ENCODE measurements around the gene TSEN34.
"Not testable (repeated sequence)": the region's sequence is repeated elsewhere in the genome, so short reads cannot be mapped to it uniquely, and the experiment has no call there.

TSEN34 gene

DNA sequence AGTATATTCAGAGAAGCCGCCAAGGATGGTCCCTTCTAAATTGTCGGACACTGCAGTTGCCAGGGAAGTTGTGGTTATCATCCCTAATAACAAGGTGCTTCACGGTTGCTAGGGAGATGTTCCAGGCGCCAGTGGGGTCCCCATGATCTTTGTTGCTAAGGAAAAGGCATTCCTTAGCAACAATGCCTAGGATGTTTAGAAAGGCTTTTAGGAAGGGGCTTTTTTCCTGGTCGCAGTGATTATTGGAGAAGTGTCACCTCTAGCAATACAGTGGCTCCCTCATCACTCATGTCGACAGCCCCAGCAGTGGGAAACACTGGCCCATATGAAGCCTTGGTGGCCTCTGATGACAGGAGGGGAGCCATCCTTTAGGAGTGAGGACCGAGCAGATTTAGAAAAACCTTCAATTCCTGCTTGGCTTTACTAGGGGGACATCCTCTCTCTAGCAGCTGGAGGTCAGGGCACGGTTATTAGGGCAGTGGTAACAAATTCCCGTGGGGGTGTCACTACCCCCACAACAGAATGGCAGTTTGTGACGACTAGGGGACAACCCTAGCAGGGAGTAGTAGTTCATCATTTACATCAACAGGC, 11.8 kb upstream of the TSEN34 start:
- H3K4me3 ChIP-seq (ENCODE audit: low read length) = no peak overlapping the region
- DNase-seq (ENCODE audit: low read depth) = no peak
- TF ChIP-seq, protein P1, sequence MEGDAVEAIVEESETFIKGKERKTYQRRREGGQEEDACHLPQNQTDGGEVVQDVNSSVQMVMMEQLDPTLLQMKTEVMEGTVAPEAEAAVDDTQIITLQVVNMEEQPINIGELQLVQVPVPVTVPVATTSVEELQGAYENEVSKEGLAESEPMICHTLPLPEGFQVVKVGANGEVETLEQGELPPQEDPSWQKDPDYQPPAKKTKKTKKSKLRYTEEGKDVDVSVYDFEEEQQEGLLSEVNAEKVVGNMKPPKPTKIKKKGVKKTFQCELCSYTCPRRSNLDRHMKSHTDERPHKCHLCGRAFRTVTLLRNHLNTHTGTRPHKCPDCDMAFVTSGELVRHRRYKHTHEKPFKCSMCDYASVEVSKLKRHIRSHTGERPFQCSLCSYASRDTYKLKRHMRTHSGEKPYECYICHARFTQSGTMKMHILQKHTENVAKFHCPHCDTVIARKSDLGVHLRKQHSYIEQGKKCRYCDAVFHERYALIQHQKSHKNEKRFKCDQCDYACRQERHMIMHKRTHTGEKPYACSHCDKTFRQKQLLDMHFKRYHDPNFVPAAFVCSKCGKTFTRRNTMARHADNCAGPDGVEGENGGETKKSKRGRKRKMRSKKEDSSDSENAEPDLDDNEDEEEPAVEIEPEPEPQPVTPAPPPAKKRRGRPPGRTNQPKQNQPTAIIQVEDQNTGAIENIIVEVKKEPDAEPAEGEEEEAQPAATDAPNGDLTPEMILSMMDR (IDR thresholded peaks at IDR 0.05; ENCODE audit: insufficient read depth, low read depth, low read length, missing control alignments) = no peak

DNA sequence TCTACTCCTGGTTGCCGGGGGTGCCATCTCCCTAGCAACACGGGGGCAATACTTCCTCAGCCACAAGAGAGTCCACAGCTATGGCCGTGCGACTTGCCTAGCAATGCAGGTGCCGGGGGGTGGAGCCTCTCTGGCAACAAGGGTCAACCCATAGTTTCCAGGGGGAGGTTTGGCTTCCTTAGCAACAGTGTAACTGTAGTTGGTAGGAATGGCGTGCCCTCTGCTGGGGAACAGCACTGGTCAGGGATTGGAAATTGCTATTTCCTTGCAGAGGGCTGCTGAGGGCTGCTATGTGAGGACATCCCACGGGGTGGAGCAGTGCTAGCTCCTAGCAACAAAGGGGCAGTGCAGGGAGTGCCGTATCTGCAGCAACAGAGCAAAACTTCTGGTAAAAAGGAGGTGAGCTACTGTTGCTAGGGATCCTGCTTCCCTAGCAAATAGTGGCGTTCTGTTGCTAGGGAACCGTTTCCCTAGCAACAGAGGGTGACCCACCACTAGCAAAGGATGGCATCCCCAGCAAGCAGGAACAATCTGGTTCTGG, 11.1 kb upstream of the TSEN34 start:
- no peak overlapping the region for H3K4me3 ChIP-seq (ENCODE audit: low read length)
- DNase-seq (ENCODE audit: low read depth) = peak; percentile 63
- TF ChIP-seq, protein P1 (IDR thresholded peaks at IDR 0.05; ENCODE audit: insufficient read depth, low read depth, low read length, missing control alignments) = peak; percentile 47

DNA sequence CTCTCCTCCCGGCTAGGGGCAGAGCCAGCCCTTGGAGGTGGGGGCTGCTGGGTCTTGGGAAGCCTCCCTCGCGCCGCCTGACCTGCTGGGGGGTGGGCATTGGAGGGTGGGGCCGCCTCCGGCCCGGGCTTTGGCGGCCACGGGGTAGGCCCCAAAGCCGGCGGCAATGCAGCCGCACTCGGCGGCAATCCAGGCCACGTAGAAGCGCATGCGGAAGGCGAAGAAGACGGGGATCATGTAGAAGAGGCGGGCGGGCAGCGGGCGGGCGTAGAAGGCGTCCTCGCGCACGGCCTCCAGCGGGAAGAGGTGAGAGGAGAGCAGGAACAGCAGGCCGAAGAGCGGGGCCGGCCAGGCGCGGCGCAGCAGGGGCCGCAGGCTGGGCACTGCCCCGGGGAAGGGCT, 10.4 kb upstream of the TSEN34 start:
- DNase-seq (ENCODE audit: low read depth) = no peak
- H3K4me3 ChIP-seq (ENCODE audit: low read length) = no peak overlapping the region
- TF ChIP-seq, protein P1 (IDR thresholded peaks at IDR 0.05; ENCODE audit: insufficient read depth, low read depth, low read length, missing control alignments) = no peak

DNA sequence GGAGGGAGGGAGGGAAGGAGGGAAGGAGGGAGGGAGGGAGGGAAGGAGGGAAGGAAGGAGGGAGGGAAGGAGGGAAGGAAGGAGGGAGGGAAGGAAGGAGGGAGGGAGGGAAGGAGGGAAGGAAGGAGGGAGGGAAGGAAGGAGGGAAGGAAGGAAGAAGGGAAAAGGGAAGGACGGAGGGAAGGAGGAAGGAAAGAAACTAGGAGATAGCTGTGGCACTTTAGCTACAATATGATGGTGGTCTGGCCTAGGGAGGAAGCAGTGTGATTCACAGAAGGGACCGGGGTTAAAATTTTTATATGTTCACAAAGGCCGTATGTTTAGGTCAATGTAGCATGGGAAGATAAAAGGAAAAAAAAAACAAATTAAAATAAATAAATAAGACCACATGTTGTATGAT, 9.2 kb upstream of the TSEN34 start:
- H3K4me3 ChIP-seq (ENCODE audit: low read length); DNase-seq (ENCODE audit: low read depth): not testable (repeated sequence)

DNA sequence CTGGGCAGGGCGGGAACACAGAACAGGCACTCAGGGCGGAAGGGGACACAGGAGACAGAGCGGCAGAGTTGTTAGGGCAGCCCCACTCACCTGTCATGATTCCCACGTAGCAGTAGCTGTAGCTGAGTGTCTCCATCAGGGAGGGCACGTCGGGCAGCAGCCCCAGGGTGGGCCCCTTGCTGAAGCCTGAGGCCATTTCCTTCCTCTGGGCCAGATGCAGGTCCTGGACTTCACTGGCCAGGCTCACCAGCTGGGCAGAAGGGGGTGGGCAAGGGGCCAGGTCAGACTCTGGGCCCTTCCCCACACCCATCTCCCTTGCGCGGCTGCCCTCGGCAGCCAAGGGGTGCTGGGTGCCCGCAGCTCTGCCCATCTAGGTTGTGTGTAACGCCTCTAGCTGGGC, 7.7 kb upstream of the TSEN34 start:
- no peak for DNase-seq (ENCODE audit: low read depth)
- no peak overlapping the region for H3K4me3 ChIP-seq (ENCODE audit: low read length)
- TF ChIP-seq, protein P1 (IDR thresholded peaks at IDR 0.05; ENCODE audit: insufficient read depth, low read depth, low read length, missing control alignments) = no peak

DNA sequence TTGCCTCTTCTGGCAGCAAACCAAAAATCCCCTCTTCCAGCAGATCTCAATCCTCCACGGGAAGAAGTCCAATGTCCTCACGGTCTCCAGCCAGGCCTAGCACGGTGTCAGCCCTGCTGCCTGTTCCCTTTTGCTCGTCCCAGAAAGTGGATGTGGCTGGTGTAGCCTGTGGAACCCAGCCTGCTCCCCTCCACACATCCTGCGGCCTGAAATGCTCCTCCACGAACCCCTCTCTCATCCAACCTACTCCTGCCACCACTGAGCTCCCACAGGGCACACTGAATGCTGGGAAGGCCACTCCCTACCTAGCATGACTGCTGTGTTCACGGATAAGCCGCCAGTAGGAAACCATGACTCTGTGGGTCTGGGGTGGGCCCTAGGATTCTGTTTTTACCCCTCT, 4.8 kb upstream of the TSEN34 start:
- H3K4me3 ChIP-seq (ENCODE audit: low read length) = no peak overlapping the region
- DNase-seq (ENCODE audit: low read depth) = no peak
- TF ChIP-seq, protein P1 (IDR thresholded peaks at IDR 0.05; ENCODE audit: insufficient read depth, low read depth, low read length, missing control alignments) = no peak

DNA sequence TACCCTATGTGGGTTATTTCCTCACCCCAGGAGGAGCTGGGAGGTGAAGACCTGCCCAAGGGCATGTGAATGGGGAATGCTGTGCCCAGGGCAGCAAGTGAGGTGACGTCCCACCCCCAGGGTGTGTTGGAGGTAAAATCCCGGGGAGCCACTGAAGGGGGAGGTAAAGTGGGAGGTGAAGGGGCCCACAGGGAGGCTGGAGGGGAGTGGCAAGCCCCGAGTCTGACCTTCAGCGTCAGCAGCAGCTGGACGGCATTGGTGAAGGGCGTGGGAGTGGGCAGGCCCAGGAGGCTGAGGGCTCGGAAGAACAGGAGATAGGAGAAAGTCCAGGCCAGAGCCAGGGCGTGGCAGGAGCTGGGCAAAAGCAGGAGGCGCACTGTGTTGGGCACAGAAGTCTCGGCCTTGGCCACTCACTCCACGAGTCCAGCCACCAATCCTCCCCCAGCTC, 4.2 kb upstream of the TSEN34 start:
- no peak for DNase-seq (ENCODE audit: low read depth)
- TF ChIP-seq, protein P1 (IDR thresholded peaks at IDR 0.05; ENCODE audit: insufficient read depth, low read depth, low read length, missing control alignments) = no peak
- no peak overlapping the region for H3K4me3 ChIP-seq (ENCODE audit: low read length)

Measured in epithelial cell of esophagus (primary cell).